Astrocyte of the cerebellum (primary cell): ENCODE data around the gene EMC8.
"Not testable (repeated sequence)": the region's sequence is repeated elsewhere in the genome, so short reads cannot be mapped to it uniquely, and the experiment has no call there.

Experiments used
- DNase-seq: peaks from one replicate; pipeline ENCODE4 v3.0.0-alpha.2; 2011; ENCODE audit warnings: low read depth
- H3K4me3 ChIP-seq: 2 replicates; pipeline ENCODE4 v1.5.1; 2011; ENCODE audit warnings: mild to moderate bottlenecking, low read depth, low read length, moderate library complexity
- CTCF ChIP-seq: IDR thresholded peaks from 2 replicates; pipeline ENCODE4 v1.5.1; 2012; ENCODE audit warnings: low read length, low read depth, moderate library complexity, mild to moderate bottlenecking; ENCODE audit errors: missing control alignments
- in situ Hi-C: cut with HindIII; loops from 2 replicates; pipeline ENCODE4 v1.10.0; 2017; ENCODE audit warnings: low sequenced_read_pairs

Gene EMC8

DNA sequence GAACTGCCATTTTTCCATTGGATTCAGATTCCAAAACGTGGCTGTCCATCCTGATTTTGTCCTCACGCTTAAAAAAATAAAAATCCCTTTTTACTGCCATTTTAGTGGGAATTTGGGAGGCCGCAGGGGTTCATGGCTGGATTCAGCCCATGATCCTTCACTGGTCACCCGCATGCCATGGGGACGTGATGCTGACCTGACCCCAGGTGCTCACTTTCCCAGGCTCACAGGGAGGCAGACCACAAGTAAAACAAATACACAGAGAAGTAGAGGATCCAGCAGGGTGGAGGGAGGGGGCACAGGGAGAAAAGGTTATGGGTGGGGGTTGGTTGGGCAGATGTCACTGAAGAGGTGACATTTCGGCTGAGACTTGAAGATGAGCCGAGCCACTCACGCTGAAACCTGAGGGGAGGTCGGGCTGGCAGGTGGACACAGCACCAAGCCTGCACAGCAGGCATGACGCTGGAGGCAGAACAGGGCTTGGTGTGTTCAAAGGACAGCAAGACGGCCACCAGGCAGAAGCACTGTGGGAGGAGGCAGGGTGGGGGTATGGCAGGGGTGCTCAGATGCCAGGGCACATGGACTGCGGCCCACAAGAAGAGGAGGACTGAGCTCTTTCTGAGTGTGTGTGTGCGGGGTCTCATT lies 10.9 kb upstream of the EMC8 start:
- H3K4me3 ChIP-seq, result no peak overlapping the region

DNA sequence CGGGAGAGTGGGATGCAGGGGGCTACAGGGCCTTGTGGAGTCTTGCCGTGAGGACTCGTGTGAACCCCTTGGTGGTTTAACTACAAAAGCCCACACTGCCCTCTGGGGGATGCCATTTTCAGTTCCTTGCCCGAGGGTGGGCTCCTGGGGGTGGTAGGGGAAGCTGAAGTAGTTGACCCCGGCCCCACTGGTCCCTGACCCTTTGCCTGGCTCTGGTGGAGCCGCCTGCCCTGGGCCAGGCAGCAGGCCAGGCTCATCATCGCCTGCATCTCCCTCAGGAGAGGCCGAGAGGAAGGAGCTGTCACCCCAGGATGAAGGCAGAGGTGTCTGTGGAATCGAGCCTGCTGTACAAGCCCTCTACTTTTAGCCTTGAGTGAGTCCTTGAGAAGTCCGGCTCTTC lies 10.3 kb upstream of the EMC8 start:
- no peak overlapping the region for H3K4me3 ChIP-seq
- no peak for TF ChIP-seq CTCF
- in situ Hi-C loops, result no loop called here
- no peak for DNase-seq

More for the DNA sequence above, 10.9 kb upstream of the EMC8 start:
- in situ Hi-C loops, result no loop called here
- TF ChIP-seq CTCF, result no peak
- DNase-seq, result no peak

DNA sequence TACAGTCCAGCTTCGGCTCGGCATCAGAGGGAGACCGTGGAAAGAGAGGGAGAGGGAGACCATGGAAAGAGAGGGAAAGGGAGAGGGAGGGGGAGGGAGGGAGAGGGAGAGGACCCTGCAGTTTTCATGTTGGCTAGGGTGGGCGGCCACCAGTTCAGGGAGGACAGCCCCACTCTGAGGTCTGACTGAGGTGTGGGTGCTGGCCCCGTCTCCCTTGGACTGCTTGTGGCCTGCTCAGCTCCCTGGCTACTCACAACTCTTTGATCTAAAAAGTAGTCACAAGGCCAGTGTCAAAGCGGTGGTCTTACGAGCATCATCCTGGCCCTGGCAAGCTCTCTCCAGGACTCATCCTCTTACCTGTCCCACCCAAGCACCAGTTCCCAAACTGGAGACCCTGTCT lies 9.6 kb upstream of the EMC8 start:
- TF ChIP-seq CTCF, result no peak
- H3K4me3 ChIP-seq, result no peak overlapping the region
- no peak for DNase-seq
- in situ Hi-C loops, result no loop called here

DNA sequence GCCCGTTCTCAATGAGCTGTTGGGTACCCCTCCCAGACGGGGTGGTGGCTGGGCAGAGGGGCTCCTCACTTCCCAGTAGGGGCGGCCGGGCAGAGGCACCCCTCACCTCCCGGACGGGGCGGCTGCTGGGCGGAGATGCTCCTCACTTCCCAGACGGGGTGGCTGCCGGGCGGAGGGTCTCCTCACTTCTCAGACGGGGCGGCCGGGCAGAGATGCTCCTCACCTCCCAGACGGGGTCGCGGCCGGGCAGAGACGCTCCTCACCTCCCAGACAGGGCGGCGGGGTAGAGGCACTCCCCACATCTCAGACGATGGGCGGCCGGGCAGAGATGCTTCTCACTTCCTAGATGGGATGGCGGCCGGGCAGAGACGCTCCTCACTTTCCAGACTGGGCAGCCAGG lies 8.8 kb upstream of the EMC8 start:
- in situ Hi-C loops, DNase-seq, H3K4me3 ChIP-seq: not testable (repeated sequence)

DNA sequence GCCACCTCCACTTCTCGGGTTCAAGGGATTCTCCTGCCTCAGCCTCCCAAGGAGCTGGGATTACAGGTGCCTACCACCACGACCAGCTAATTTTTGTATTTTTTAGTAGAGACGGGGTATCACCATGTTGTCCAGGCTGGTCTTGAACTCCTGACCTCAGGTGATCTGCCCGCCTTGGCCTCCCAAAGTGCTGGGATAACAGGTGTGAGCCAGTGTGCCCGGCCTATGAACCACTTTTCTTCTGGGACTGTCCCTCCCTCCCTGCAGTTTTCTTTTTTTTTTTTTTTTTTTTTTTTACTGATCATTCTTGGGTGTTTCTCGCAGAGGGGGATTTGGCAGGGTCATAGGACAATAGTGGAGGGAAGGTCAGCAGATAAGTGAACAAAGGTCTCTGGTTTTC lies 8.0 kb upstream of the EMC8 start:
- DNase-seq, in situ Hi-C loops, H3K4me3 ChIP-seq: not testable (repeated sequence)

DNA sequence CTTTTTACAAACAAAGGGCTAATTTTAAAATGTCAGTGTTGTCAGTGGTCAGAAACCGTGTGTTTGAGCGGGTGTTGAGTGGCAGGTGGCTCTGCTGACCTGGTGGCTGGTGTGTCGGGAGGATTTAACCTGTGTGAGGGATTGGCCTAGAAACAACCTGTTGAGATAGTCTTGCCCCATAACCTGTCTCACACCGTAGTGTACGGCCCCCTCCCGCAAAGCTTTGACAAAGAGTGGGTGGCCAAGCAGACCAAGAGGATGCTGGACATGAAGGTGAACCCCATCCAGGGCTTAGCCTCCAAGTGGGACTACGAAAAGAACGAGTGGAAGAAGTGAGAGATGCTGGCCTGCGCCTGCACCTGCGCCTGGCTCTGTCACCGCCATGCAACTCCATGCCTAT lies 7.2 kb upstream of the EMC8 start:
- DNase-seq, result no peak
- no peak overlapping the region for H3K4me3 ChIP-seq
- TF ChIP-seq CTCF, result no peak

GRCh38 chr16:85805442-85806045 lies 6.2 kb upstream of the EMC8 start:
- in situ Hi-C loops, result no loop called here
- no peak for DNase-seq

More for the DNA sequence above, 7.2 kb upstream of the EMC8 start:
- in situ Hi-C loops, result no loop called here

More at GRCh38 chr16:85805442-85806045, 6.2 kb upstream of the EMC8 start:
- TF ChIP-seq CTCF, result no peak
- no peak overlapping the region for H3K4me3 ChIP-seq
